MCF 10A (cell line): ENCODE data around the gene SERPINB6. TPM values are rescaled to one million over a fixed set of nuclear protein-coding genes. Genes with fewer than 3 reads are reported as not detected.
A peak's percentile ranks its signal among the peaks of the same experiment; 100 is the strongest.
"Not testable (repeated sequence)": the region's sequence is repeated elsewhere in the genome, so short reads cannot be mapped to it uniquely, and the experiment has no call there.

Experiments
- BruUV-seq: library from RNA; stranded (reverse); fragments of 400-500 nt; replicated peaks from 2 replicates; lab custom pipeline; 2021; lab: Mats Ljungman, UMichigan
- CTCF ChIA-PET: fragments of 300-600 bp; sonication (Branson Sonifier 250); formaldehyde crosslinking; extraction: SDS; loops from one replicate; lab custom pipeline; 2021; ENCODE audit warnings: antibody characterized with exemption, inconsistent platforms; lab: Yijun Ruan, JAX
- POLR2A ChIA-PET: fragments of 300-600, 350-650 bp; sonication (Branson Sonifier 250); formaldehyde crosslinking; extraction: SDS; loops from one replicate; lab custom pipeline; 2020; ENCODE audit warnings: antibody characterized with exemption, inconsistent platforms; lab: Yijun Ruan, JAX
- DNase-seq: peaks from one replicate; pipeline ENCODE4 v3.0.0-alpha.2; 2018; ENCODE audit not compliant: unreplicated experiment
- H3K27ac Mint-ChIP-seq: one replicate; pipeline ENCODE4 v1.8.0; 2022; ENCODE audit warnings: mild to moderate bottlenecking, low read depth, mixed read lengths; ENCODE audit not compliant: unreplicated experiment
- H3K27me3 Mint-ChIP-seq: one replicate; pipeline ENCODE4 v1.8.0; 2022; ENCODE audit warnings: mixed read lengths; ENCODE audit not compliant: insufficient read depth, unreplicated experiment
- H3K36me3 Mint-ChIP-seq: one replicate; pipeline ENCODE4 v1.8.0; 2022; ENCODE audit warnings: mild to moderate bottlenecking, moderate library complexity, mixed read lengths; ENCODE audit not compliant: insufficient read depth, unreplicated experiment
- H3K4me1 Mint-ChIP-seq: one replicate; pipeline ENCODE4 v1.8.0; 2022; ENCODE audit warnings: mixed read lengths; ENCODE audit not compliant: insufficient read depth, unreplicated experiment
- H3K4me3 Mint-ChIP-seq: one replicate; pipeline ENCODE4 v1.8.0; 2022; ENCODE audit warnings: mild to moderate bottlenecking, moderate library complexity, mixed read lengths; ENCODE audit not compliant: unreplicated experiment
- H3K9me3 Mint-ChIP-seq: one replicate; pipeline ENCODE4 v1.8.0; 2022; ENCODE audit warnings: mixed read lengths; ENCODE audit not compliant: unreplicated experiment
- CTCF ChIP-seq: fragments of 200-600 bp; IDR thresholded peaks from one replicate; pipeline ENCODE4 v1.8.0; 2022; ENCODE audit warnings: antibody characterized with exemption, mild to moderate bottlenecking; ENCODE audit not compliant: unreplicated experiment
- intact Hi-C: fragments of 100-400 bp; cut with micrococcal nuclease; formaldehyde crosslinking; loops from 2 replicates; pipeline ENCODE4 v1.14.1; 2022
- total RNA-seq: library from RNA; stranded (reverse); gene quantifications from 2 replicates; pipeline ENCODE4 v1.2.3, GENCODE V29; 2022

Gene SERPINB6
- total RNA-seq, 1 experiment from 2014 or later: 75.6 TPM

- H3K9me3 Mint-ChIP-seq: no peaks in the 10 kb centered on the region
- no peak for TF ChIP-seq CTCF
- H3K4me1 Mint-ChIP-seq: peaks cover 6% of the 10 kb centered on the region
- no TSS peak for BruUV-seq
- no peak overlapping the region for H3K27ac Mint-ChIP-seq
- no peaks in the 10 kb centered on the region for H3K27me3 Mint-ChIP-seq
- peaks cover 10% of the 10 kb centered on the region for H3K36me3 Mint-ChIP-seq
- intact Hi-C loops: no loop called here
- ChIA-PET POLR2A (no interaction called here), CTCF (interaction anchor here (0.6 to 0.9 kb wide), 2 partner anchors 19 to 74 kb away, joined by 3 to 4 read pairs; no protein-coding TSS in a partner anchor)
- no peak overlapping the region for H3K4me3 Mint-ChIP-seq
- DNase-seq: no peak
These were observed 34.5 kb upstream of the SERPINB6 start for GRCh38 chr6:3005874-3006273.

- Mint-ChIP-seq H3K27me3 (no peaks in the 10 kb centered on the region), H3K9me3 (no peaks in the 10 kb centered on the region), H3K4me1 (peaks cover 6% of the 10 kb centered on the region), H3K4me3 (no peak overlapping the region), H3K36me3 (peaks cover 10% of the 10 kb centered on the region), H3K27ac (no peak overlapping the region)
- CTCF ChIA-PET: interaction anchor here (0.6 to 0.9 kb wide), 2 partner anchors 73 to 215 kb away, joined by 3 to 4 read pairs; no protein-coding TSS in a partner anchor
- no TSS peak for BruUV-seq
- no peak for TF ChIP-seq CTCF
- DNase-seq: no peak
- POLR2A ChIA-PET: interaction anchor here (0.7 kb wide), 1 partner anchor 18 kb away, joined by 3 read pairs; no protein-coding TSS in a partner anchor
- intact Hi-C loops: no loop called here
These were observed 33.7 kb upstream of the SERPINB6 start for GRCh38 chr6:3005077-3005476.

DNA sequence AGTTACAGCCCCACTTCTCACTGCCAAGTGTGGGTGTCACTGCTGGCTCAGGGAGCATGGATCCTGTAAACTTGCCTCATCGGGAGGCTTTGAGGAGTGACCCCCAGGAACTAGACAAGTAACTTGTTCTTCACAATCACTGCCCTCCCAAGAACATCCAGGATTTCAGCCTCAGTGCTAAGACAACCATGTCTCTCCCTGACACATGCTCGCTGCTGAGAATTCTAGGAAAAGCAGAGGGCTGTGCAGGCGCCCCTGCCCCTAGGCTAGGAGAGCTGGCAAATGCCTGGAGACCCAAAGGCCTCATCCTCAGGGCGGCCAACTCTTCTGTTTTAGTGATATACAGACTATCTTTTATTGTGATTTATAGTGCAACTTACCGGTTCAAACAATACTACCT, 31.9 kb upstream of the SERPINB6 start:
- BruUV-seq, H3K27ac Mint-ChIP-seq, H3K36me3 Mint-ChIP-seq, DNase-seq, H3K9me3 Mint-ChIP-seq, H3K4me3 Mint-ChIP-seq, H3K27me3 Mint-ChIP-seq: not testable (repeated sequence)
- ChIA-PET CTCF (interaction anchor here (0.6 kb wide), 1 partner anchor 1643 kb away, joined by 3 read pairs; no protein-coding TSS in a partner anchor), POLR2A (interaction anchor here (2.2 to 4.7 kb wide), 2 partner anchors 14 to 17 kb away, joined by 10 to 78 read pairs; no protein-coding TSS in a partner anchor)
- H3K4me1 Mint-ChIP-seq: peaks cover 11% of the 10 kb centered on the region
- intact Hi-C loops: loop anchor here (5.0 kb wide), 1 partner anchor 204 kb away; no protein-coding TSS in a partner anchor

DNA sequence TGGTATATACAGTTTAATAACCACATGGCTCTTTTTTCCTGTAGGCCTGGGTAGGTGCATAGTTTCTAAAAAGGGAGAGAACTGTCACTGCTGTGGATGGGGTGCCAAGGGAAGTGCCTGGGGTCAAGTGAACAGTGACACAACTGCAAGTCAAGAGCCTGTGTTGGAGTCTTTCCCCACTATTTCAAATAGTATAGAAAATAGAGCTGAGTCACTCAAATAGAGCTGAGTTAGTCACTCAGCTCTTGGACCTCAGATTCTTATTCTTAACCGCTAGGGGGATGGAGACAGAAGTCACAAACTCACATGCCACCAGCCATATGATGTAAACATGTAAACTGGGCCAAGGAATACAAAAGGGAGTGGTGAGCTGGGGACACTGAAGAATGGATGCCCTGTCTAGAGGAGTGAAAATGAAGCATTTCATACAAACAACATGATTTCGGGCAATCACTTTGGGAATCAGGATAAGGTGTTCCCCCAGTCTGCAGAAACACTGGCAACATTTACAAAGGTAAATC, 30.5 kb upstream of the SERPINB6 start:
- Mint-ChIP-seq H3K36me3 (peaks cover 6% of the 10 kb centered on the region), H3K9me3 (no peaks in the 10 kb centered on the region), H3K4me1 (peaks cover 12% of the 10 kb centered on the region), H3K27me3 (no peaks in the 10 kb centered on the region), H3K4me3 (no peak overlapping the region), H3K27ac (peak overlapping the region; percentile 59)
- BruUV-seq: no TSS peak
- peak; percentile 40 for TF ChIP-seq CTCF
- CTCF ChIA-PET: interaction anchor here (0.6 to 3.9 kb wide), 16 partner anchors 8 to 270 kb away, joined by 3 to 34 read pairs (median 4); no protein-coding TSS in a partner anchor
- peak; percentile 85 for DNase-seq
- intact Hi-C loops: loop anchor here (5.0 kb wide), 1 partner anchor 205 kb away; no protein-coding TSS in a partner anchor
- POLR2A ChIA-PET: interaction anchor here (0.5 to 4.7 kb wide), 14 partner anchors 10 to 258 kb away, joined by 3 to 78 read pairs (median 4); partner anchors contain the start of gene RIPK1
